SK-N-SH (cell line): ENCODE data around the gene PLEKHD1. TPM values are rescaled to one million over a fixed set of nuclear protein-coding genes. Genes with fewer than 3 reads are reported as not detected.

Experiments
- CTCF ChIA-PET: fragments of 300-600, 350-600 bp; formaldehyde crosslinking; extraction: SDS; loops from one replicate; lab custom pipeline; 2021; lab: Yijun Ruan, JAX
- POLR2A ChIA-PET: fragments of 350-600 bp; sonication (Branson Sonifier 250); formaldehyde crosslinking; extraction: SDS; loops from one replicate; lab custom pipeline; 2020; ENCODE audit warnings: antibody characterized with exemption, inconsistent platforms; lab: Yijun Ruan, JAX
- DNase-seq: peaks from one replicate; pipeline ENCODE4 v3.0.0; 2012
- H2AFZ ChIP-seq: fragments of 200-600 bp; sonication (generic); 2 replicates; pipeline ENCODE4 v1.8.1; 2016; ENCODE audit warnings: antibody characterized with exemption, mild to moderate bottlenecking, low read depth
- H3F3A ChIP-seq: fragments of 200-600 bp; sonication (generic); replicated peaks from 2 replicates; pipeline ENCODE3; 2016; ENCODE audit warnings: antibody characterized with exemption, mild to moderate bottlenecking; ENCODE audit not compliant: insufficient read depth
- H3K27ac ChIP-seq, 2 experiments: fragments of 200-500 bp in 1 of 2; fragments of 200-600 bp in 1 of 2; sonication (Bioruptor generic) in 1 of 2; sonication (generic), shearing (Covaris generic) in 1 of 2; 2 replicates each; pipeline versions ENCODE4 v1.5.1 to v1.6.1; 2014 to 2016; ENCODE audit warnings: low read depth in 2 of 2, inconsistent platforms in 1 of 2, low read length in 1 of 2, mild to moderate bottlenecking in 1 of 2, mixed read lengths in 1 of 2
- H3K27me3 ChIP-seq: fragments of 200-600 bp; sonication (generic), shearing (Covaris generic); 2 replicates; pipeline ENCODE4 v1.6.1; 2016; ENCODE audit warnings: mixed run types; ENCODE audit not compliant: insufficient read depth
- H3K36me3 ChIP-seq, 2 experiments: fragments of 200-500 bp in 1 of 2; fragments of 200-600 bp in 1 of 2; sonication (Bioruptor generic) in 1 of 2; sonication (generic) in 1 of 2; replicated peaks in 1 of 2; 2 replicates each; pipeline versions ENCODE3 to v1.5.1; 2014 to 2016; ENCODE audit warnings: low read length in 1 of 2, mild to moderate bottlenecking in 1 of 2; ENCODE audit not compliant: insufficient read depth in 2 of 2, control insufficient read depth in 1 of 2
- H3K4me1 ChIP-seq, 2 experiments: fragments of 200-500 bp in 1 of 2; fragments of 200-600 bp in 1 of 2; sonication (Bioruptor generic) in 1 of 2; sonication (generic), shearing (Covaris generic) in 1 of 2; 2 replicates each; pipeline versions ENCODE4 v1.5.1 to v1.6.1; 2014 to 2016; ENCODE audit warnings: low read depth in 1 of 2, low read length in 1 of 2, mixed run types in 1 of 2; ENCODE audit not compliant: insufficient read depth in 2 of 2, control insufficient read depth in 1 of 2
- H3K4me2 ChIP-seq: fragments of 200-600 bp; sonication (generic), shearing (Covaris generic); 2 replicates; pipeline ENCODE4 v1.6.1; 2017; ENCODE audit warnings: mixed run types
- H3K4me3 ChIP-seq, 2 experiments: fragments of 200-500 bp in 1 of 2; fragments of 200-600 bp in 1 of 2; sonication (Bioruptor generic) in 1 of 2; sonication (generic), shearing (Covaris generic) in 1 of 2; 2 replicates each; pipeline versions ENCODE4 v1.5.1 to v1.8.1; 2014 to 2016; ENCODE audit warnings: low read depth in 2 of 2, inconsistent platforms in 1 of 2, low read length in 1 of 2, mild to moderate bottlenecking in 1 of 2, mixed read lengths in 1 of 2, moderate library complexity in 1 of 2
- H3K79me2 ChIP-seq: fragments of 200-600 bp; sonication (generic); 2 replicates; pipeline ENCODE4 v1.8.1; 2017; ENCODE audit warnings: mild to moderate bottlenecking; ENCODE audit not compliant: insufficient read depth
- H3K9ac ChIP-seq: fragments of 200-600 bp; sonication (generic); 2 replicates; pipeline ENCODE4 v1.6.1; 2017; ENCODE audit warnings: mixed run types
- H3K9me2 ChIP-seq: fragments of 200-600 bp; sonication (generic); 2 replicates; pipeline ENCODE4 v1.6.1; 2017; ENCODE audit warnings: mixed run types
- H3K9me3 ChIP-seq: fragments of 200-600 bp; sonication (generic); 2 replicates; pipeline ENCODE4 v1.6.1; 2017; ENCODE audit warnings: mixed run types, mild to moderate bottlenecking, moderate library complexity
- H4K20me1 ChIP-seq: fragments of 200-600 bp; sonication (generic); 2 replicates; pipeline ENCODE4 v1.6.1; 2017; ENCODE audit warnings: mild to moderate bottlenecking, mixed run types; ENCODE audit not compliant: insufficient read depth
- CTCF ChIP-seq: fragments of 200-600 bp; sonication (generic); IDR thresholded peaks from 2 replicates; pipeline ENCODE4 v1.6.1; 2017; ENCODE audit warnings: antibody characterized with exemption, mild to moderate bottlenecking, moderate library complexity
- EZH2phosphoT487 ChIP-seq: fragments of 200-600 bp; sonication (generic); IDR thresholded peaks from 2 replicates; pipeline ENCODE4 v1.6.1; 2017; ENCODE audit warnings: low read depth, mixed run types, mild to moderate bottlenecking, antibody characterized with exemption, moderate library complexity, borderline replicate concordance
- FOSL2 ChIP-seq: IDR thresholded peaks from 2 replicates; pipeline ENCODE4 v1.4.0; 2012; ENCODE audit warnings: low read depth, mild to moderate bottlenecking, moderate library complexity, borderline replicate concordance
- FOXM1 ChIP-seq: IDR thresholded peaks from 2 replicates; pipeline ENCODE4 v1.4.0; 2012; ENCODE audit warnings: low read depth, mild to moderate bottlenecking
- GATA2 ChIP-seq: sonication (generic); formaldehyde crosslinking; IDR thresholded peaks from 2 replicates; pipeline ENCODE4 v1.5.0; 2020; ENCODE audit warnings: mild to moderate bottlenecking, missing genetic modification reagents
- IRF3 ChIP-seq: fragments of 150-350 bp; IDR thresholded peaks from 2 replicates; pipeline ENCODE4 v1.6.1; 2016; ENCODE audit warnings: mild to moderate bottlenecking, low read depth, low read length
- MEF2A ChIP-seq: IDR thresholded peaks from 2 replicates; pipeline ENCODE4 v1.4.0; 2012; ENCODE audit warnings: low read depth, borderline replicate concordance
- MXI1 ChIP-seq: IDR thresholded peaks from 2 replicates; pipeline ENCODE4 v1.6.1; 2012; ENCODE audit warnings: mild to moderate bottlenecking, low read depth, low read length, improper control_type of control experiment
- NRF1 ChIP-seq: IDR thresholded peaks from 2 replicates; pipeline ENCODE4 v1.6.1; 2012; ENCODE audit warnings: low read depth, mild to moderate bottlenecking, low read length
- RAD21 ChIP-seq: IDR thresholded peaks from 2 replicates; pipeline ENCODE4 v1.6.1; 2012; ENCODE audit warnings: mild to moderate bottlenecking, low read length
- RCOR1 ChIP-seq: fragments of 150-350 bp; IDR thresholded peaks from 2 replicates; pipeline ENCODE4 v1.6.1; 2017; ENCODE audit warnings: antibody characterized with exemption, low read length
- RFX5 ChIP-seq: IDR thresholded peaks from 2 replicates; pipeline ENCODE4 v1.6.1; 2012; ENCODE audit warnings: mild to moderate bottlenecking, improper control_type of control experiment, low read length
- RXRA ChIP-seq: IDR thresholded peaks from 2 replicates; pipeline ENCODE4 v1.4.0; 2012; ENCODE audit warnings: low read depth, mild to moderate bottlenecking, borderline replicate concordance
- SIN3A ChIP-seq: IDR thresholded peaks from 2 replicates; pipeline ENCODE4 v1.6.1; 2012; ENCODE audit warnings: low read depth, mild to moderate bottlenecking, low read length, moderate library complexity, borderline replicate concordance
- SMC3 ChIP-seq: IDR thresholded peaks from 2 replicates; pipeline ENCODE4 v1.6.1; 2012; ENCODE audit warnings: low read depth, low read length, improper control_type of control experiment
- TAF1 ChIP-seq: IDR thresholded peaks from 2 replicates; pipeline ENCODE4 v1.6.1; 2012; ENCODE audit warnings: low read depth, mild to moderate bottlenecking, low read length, moderate library complexity, borderline replicate concordance
- TCF12 ChIP-seq: IDR thresholded peaks from 2 replicates; pipeline ENCODE4 v1.4.0; 2012
- whole genome bisulfite sequencing: methylation state at CpG from one replicate; pipeline ENCODE4 v1.1.6; 2017; ENCODE audit warnings: low lambda C conversion rate; 5-methylcytosine and 5-hydroxymethylcytosine counted together
- polyA plus RNA-seq, 3 experiments: library from polyadenylated mRNA; depleted of rRNA; stranded (reverse); fragments of >200 nt; gene quantifications; 2 replicates each; pipeline ENCODE4 v1.2.3, GENCODE V29; 2012
- TF ChIP-seq, protein P1 (sequence below): IDR thresholded peaks from 2 replicates; pipeline ENCODE4; 2012
- TF ChIP-seq, protein P2 (sequence below): fragments of 150-350 bp; IDR thresholded peaks from 2 replicates; pipeline ENCODE4 v1.6.1; 2017; ENCODE audit warnings: antibody characterized with exemption, low read length, low read depth, borderline replicate concordance

PLEKHD1 gene
- polyA plus RNA-seq, 1 of the 3 experiments (the other 2 are of a cell fraction) = 0.05 TPM

- no peak overlapping the region for H3K9ac ChIP-seq
- ChIA-PET POLR2A (interaction anchor here (0.5 kb wide), 1 partner anchor 78 kb away, joined by 3 read pairs; no protein-coding TSS in a partner anchor), CTCF (interaction anchor here (0.6 to 16.4 kb wide), 6 partner anchors 8 to 404 kb away, joined by 3 to 368 read pairs (median 3); partner anchors contain the start of gene CCDC177)
- no peaks in the 10 kb centered on the region for H3F3A ChIP-seq
- 64% methylated on average over 6 of the region's 6 CpGs for WGBS
- H3K9me2 ChIP-seq = no peaks in the 10 kb centered on the region
- no peak overlapping the region for H3K27ac ChIP-seq
- no peaks in the 10 kb centered on the region for H3K36me3 ChIP-seq
- no peak for DNase-seq
- no peak overlapping the region for H3K4me2 ChIP-seq
- no peaks in the 10 kb centered on the region for H3K4me1 ChIP-seq
- no peaks in the 10 kb centered on the region for H3K9me3 ChIP-seq
- H3K27me3 ChIP-seq = peaks cover 5% of the 10 kb centered on the region; the same call in 1 of the 2 replicates
- no peaks in the 10 kb centered on the region for H4K20me1 ChIP-seq
- TF ChIP-seq RFX5 (no peak), MEF2A (no peak), RAD21 (no peak), MXI1 (no peak), GATA2 (CRISPR knock-in tag) (no peak), SIN3A (no peak), FOXM1 (no peak), SMC3 (no peak), TAF1 (no peak), TCF12 (no peak), EZH2phosphoT487 (no peak), RCOR1 (no peak), RXRA (no peak), CTCF (no peak), FOSL2 (no peak), IRF3 (no peak), NRF1 (no peak)
- TF ChIP-seq, protein P1, sequence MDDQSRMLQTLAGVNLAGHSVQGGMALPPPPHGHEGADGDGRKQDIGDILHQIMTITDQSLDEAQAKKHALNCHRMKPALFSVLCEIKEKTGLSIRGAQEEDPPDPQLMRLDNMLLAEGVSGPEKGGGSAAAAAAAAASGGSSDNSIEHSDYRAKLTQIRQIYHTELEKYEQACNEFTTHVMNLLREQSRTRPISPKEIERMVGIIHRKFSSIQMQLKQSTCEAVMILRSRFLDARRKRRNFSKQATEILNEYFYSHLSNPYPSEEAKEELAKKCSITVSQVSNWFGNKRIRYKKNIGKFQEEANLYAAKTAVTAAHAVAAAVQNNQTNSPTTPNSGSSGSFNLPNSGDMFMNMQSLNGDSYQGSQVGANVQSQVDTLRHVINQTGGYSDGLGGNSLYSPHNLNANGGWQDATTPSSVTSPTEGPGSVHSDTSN = no peak
- TF ChIP-seq, protein P2, sequence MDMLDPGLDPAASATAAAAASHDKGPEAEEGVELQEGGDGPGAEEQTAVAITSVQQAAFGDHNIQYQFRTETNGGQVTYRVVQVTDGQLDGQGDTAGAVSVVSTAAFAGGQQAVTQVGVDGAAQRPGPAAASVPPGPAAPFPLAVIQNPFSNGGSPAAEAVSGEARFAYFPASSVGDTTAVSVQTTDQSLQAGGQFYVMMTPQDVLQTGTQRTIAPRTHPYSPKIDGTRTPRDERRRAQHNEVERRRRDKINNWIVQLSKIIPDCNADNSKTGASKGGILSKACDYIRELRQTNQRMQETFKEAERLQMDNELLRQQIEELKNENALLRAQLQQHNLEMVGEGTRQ = no peak
- TF ChIP-seq, all 33 proteins: peak for 0
- no peak overlapping the region for H2AFZ ChIP-seq
- no peak overlapping the region for H3K4me3 ChIP-seq
- no peaks in the 10 kb centered on the region for H3K79me2 ChIP-seq
Observed at GRCh38 chr14:69539631-69540410, 55.3 kb downstream of the PLEKHD1 start.
